Subcutaneous preadipocyte (primary cell): ENCODE measurements around the gene SLC7A10. TPM values are rescaled to one million over a fixed set of nuclear protein-coding genes. Genes with fewer than 3 reads are reported as not detected.

Experiments
- total RNA-seq: library from RNA; depleted of rRNA; stranded (reverse); fragments of >200 nt; gene quantifications from 2 replicates; pipeline ENCODE4 v1.2.3, GENCODE V29; 2012

The SLC7A10 gene
- not detected in 2 replicates for total RNA-seq

DNA sequence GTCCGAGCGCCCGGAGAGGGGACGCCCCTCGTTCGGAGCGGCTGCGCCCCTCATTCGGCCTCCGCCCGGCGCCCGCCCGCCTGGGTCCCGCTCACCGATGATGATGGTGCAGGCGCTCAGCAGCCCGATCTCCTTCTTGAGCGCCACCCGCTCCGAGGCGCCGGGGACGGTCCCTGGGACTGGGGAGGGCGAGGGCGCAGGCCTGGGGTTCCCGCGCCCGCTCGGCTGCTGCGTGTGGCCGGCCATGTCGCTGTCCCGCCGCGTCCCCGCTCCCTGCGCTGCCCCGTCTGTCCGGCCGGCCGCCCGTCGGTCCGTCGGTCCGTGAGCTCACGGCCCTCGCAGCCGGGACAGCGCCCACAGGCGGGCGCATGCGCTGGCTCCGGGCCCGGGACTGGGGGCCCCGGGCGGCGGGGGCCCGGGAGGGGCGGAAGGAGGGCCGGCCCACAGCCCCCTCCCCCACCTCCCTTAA is at the start of gene SLC7A10:
Gene SLC7A10, minus strand, starts transcription at position 393 of the 469 bp plus-strand sequence. Its CDS starts 147 bp downstream, at position 246.

DNA sequence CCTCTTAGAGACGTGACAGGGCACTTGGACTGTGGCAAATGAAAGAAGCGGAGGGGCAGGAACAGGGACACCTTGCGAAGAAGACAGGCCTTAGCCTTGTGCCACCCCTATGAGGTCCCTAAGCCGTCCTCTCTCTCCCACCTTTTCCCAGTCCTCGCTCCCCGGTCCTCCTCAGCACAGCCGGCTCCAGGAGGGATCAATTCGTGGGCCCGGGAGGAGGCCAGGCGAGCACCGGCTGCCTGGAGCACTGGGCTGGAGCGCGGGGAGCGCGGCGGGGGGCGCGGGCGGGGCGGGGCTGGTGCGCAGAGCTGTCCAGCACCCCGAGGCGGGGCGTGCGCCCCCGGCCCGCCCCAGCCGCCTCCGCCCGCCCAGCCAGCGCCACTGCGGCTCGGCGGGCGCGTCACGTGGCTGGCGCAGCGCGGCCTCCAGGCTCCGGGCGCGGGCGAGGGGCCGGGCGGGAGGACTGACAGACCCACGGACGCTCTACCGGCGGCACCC is 31.7 kb downstream of the SLC7A10 start, which contains the start of gene LRP3:
Gene LRP3, plus strand, starts transcription at position 466 of the 498 bp plus-strand sequence. CDS start 456 bp downstream, outside the sequence.

Other genes with a start within 250 kb of the SLC7A10 start
- gene RHPN2, start 161.0 kb downstream of the SLC7A10 start, total RNA-seq: 0.73 and 2.7 TPM in 2 replicates
- 6.5 and 6.6 TPM in 2 replicates for gene GPATCH1, start 144.7 kb downstream of the SLC7A10 start, total RNA-seq
- not detected in 2 replicates for gene WDR88, start 93.7 kb downstream of the SLC7A10 start, total RNA-seq
- 31.1 and 35.6 TPM in 2 replicates for gene LRP3, start 31.5 kb downstream of the SLC7A10 start, total RNA-seq
- gene CEBPA, start 76.7 kb upstream of the SLC7A10 start, total RNA-seq: 0.37 and 0.39 TPM in 2 replicates
- 10.7 and 17.4 TPM in 2 replicates for gene CEBPG, start 147.9 kb upstream of the SLC7A10 start, total RNA-seq